Omental fat pad (tissue), 4 donors: ENCODE results near the gene DAW1. TPM values are rescaled to one million over a fixed set of nuclear protein-coding genes. Genes with fewer than 3 reads are reported as not detected.
"Not testable (repeated sequence)": the region's sequence is repeated elsewhere in the genome, so short reads cannot be mapped to it uniquely, and the experiment has no call there.

ENCODE experiments used
- ATAC-seq: fragments of 150-250 bp; one replicate; pipeline ENCODE4 v1.9.1; 2016; ENCODE audit warnings: mild to moderate bottlenecking, moderate library complexity; ENCODE audit not compliant: low FRiP score
- DNase-seq: peaks from one replicate; pipeline ENCODE4 v3.0.0-alpha.2; 2019; ENCODE audit warnings: low spot score
- CTCF ChIP-seq, 3 donors: fragments of 450-650 bp; IDR thresholded peaks; one replicate each; pipeline ENCODE4 v1.5.1; 2016 to 2017; ENCODE audit warnings: antibody characterized with exemption in 3 of 3, mild to moderate bottlenecking in 3 of 3, moderate library complexity in 2 of 3
- total RNA-seq, 4 donors: library from RNA; depleted of rRNA; stranded (reverse); fragments of >200 nt; gene quantifications; one replicate each; pipeline ENCODE4 v1.1.0, GENCODE V29; 2016

Gene DAW1
- total RNA-seq, 4 donors from 2014 or later, result 1.9 to 11.0 TPM; not detected in 2

- TF ChIP-seq CTCF (IDR thresholded peaks at IDR 0.05), result no peak
- ATAC-seq (no peak), DNase-seq (no peak)
Observed at GRCh38 chr2:227933884-227934283, 62.5 kb downstream of the DAW1 start.

- not testable (repeated sequence) for ATAC-seq, DNase-seq
Observed at GRCh38 chr2:227936249-227936648, 64.8 kb downstream of the DAW1 start.

GRCh38 chr2:227939271-227940027 is 68.0 kb downstream of the DAW1 start:
- TF ChIP-seq CTCF (IDR thresholded peaks at IDR 0.05), result no peak
- ATAC-seq, result no peak
- DNase-seq, result no peak

- DNase-seq (no peak), ATAC-seq (no peak)
- no peak for TF ChIP-seq CTCF (IDR thresholded peaks at IDR 0.05)
Observed at GRCh38 chr2:227942021-227942420, 70.6 kb downstream of the DAW1 start.

- ATAC-seq (no peak), DNase-seq (no peak)
- TF ChIP-seq CTCF (IDR thresholded peaks at IDR 0.05), result no peak
Observed at GRCh38 chr2:227942965-227943364, 71.5 kb downstream of the DAW1 start.

- ATAC-seq (no peak), DNase-seq (no peak)
- TF ChIP-seq CTCF (IDR thresholded peaks at IDR 0.05), result no peak
Observed at GRCh38 chr2:227960317-227960716, 88.9 kb downstream of the DAW1 start.

GRCh38 chr2:227971619-227972230 is 100.3 kb downstream of the DAW1 start:
- ATAC-seq, result no peak
- no peak for DNase-seq
- no peak for TF ChIP-seq CTCF (IDR thresholded peaks at IDR 0.05)
